ENCODE results near the gene POTEB.
"Not testable (repeated sequence)": the region's sequence is repeated elsewhere in the genome, so short reads cannot be mapped to it uniquely, and the experiment has no call there.

POTEB gene

GRCh38 chr15:21877635-21878034 lies at the start of gene POTEB:
Gene POTEB, minus strand, starts transcription at chr15:21877735. Its CDS starts 489 bp downstream, at chr15:21877246.
- not testable (repeated sequence) for DNase-seq (ENCODE audit: low read depth); H3K4me3 ChIP-seq (replicated peaks; ENCODE audit: low read depth, low read length)

GRCh38 chr15:21890955-21891354 lies 13.4 kb upstream of the POTEB start:
- H3K4me3 ChIP-seq (replicated peaks; ENCODE audit: low read depth, low read length); DNase-seq (ENCODE audit: low read depth): not testable (repeated sequence)

GRCh38 chr15:21889542-21889941 lies 12.0 kb upstream of the POTEB start:
- not testable (repeated sequence) for H3K4me3 ChIP-seq (replicated peaks; ENCODE audit: low read depth, low read length); DNase-seq (ENCODE audit: low read depth)

- H3K4me3 ChIP-seq (replicated peaks; ENCODE audit: low read depth, low read length); DNase-seq (ENCODE audit: low read depth): not testable (repeated sequence)
These were observed 38.7 kb downstream of the POTEB start for GRCh38 chr15:21838831-21839230.
